Stimulated activated CD8-positive, alpha-beta memory T cell treated with anti-CD3 and anti-CD28 coated beads, Interleukin-15, amount 100 ng/mL, for 1 hour (primary cell): Measurements from ENCODE around the gene TOP3B.
"Not testable (repeated sequence)": the region's sequence is repeated elsewhere in the genome, so short reads cannot be mapped to it uniquely, and the experiment has no call there.

ENCODE experiments used
- DNase-seq: peaks from one replicate; pipeline ENCODE4 v3.0.0-alpha.2; 2020; ENCODE audit warnings: low read depth

TOP3B gene

DNA sequence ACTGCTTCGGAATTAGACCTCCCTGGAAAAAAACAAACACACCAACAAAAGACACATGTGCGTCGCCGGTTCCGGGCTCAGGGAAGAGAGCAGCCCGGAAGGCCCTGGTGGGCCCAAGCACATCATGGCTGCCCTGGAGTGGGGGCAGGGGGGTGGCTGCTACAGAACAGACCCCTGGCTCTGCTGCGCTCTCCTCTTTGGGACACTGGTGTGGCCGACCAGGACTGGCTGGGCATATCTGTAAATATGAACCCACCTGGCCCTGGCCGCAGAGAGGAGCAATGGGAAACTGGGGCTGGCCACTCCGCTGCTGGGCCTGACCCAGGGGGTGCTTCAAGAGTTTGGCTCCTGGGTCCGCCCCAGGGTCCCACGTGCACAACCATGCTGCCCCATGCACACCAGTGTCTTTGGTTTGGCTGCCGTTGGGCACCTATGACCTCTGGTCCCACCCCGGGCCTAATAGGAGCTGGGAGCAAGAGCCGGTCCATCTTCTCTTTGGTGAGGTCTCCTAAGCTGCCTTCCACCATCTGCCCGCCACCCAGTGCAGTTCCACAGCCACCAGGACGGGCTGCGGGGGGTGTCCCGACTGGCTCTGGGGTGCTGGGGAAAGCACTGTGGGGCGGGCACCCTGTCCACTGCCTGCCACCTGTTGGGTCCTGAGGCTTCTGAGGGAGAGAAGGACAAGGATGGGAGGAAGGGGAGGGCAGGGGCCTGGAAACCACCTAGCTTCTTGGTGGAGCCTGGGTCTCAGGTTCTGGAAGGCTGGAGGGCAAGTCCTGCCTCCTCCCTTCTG, 60.0 kb downstream of the TOP3B start:
- no peak for DNase-seq

DNA sequence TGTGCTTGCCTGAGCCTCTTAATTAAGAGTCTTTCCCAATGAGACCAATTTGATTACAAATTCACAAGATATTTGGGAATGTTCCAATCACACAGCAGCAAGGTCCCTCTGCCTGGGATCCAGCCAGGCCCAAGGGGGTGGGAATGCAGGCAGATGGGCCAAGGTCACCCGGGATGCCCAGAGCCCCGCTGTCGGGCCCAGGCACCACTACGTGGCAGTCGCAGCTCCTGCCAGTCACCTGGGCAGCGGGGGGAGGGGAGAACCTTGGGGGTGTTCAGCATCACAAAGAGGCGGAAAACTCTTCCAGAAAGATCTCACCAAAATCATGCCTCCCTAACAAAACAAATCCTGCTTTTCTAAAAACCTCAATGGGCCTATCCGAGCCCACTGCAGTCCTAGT, 60.9 kb downstream of the TOP3B start:
- no peak for DNase-seq

DNA sequence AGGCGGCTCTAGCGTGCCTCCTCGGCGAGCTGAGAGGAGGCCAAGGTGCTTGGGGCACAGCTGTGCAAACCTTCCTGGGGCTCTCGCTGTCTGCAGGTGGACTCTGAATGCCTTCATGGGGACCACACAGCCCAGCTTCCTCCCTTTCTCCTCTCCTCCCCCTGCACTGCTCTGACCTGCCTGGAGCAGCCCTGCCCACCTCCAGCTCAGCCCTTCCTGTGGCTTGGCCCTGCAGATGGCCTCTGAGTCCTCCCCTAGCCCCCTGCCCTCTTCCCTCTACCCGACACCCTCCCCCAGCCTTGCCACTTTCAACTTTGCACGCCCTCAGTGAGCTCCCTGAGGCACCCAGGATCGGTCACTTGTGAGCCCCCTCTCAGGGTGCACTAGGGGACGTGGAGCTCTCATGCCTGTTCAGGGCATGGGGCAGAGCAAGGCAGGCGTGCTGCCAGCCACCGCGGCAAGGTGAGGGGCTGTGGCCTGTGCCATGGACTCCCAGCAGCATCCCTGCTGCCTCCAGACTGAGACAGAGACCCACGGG, 61.3 kb downstream of the TOP3B start:
- DNase-seq = no peak

DNA sequence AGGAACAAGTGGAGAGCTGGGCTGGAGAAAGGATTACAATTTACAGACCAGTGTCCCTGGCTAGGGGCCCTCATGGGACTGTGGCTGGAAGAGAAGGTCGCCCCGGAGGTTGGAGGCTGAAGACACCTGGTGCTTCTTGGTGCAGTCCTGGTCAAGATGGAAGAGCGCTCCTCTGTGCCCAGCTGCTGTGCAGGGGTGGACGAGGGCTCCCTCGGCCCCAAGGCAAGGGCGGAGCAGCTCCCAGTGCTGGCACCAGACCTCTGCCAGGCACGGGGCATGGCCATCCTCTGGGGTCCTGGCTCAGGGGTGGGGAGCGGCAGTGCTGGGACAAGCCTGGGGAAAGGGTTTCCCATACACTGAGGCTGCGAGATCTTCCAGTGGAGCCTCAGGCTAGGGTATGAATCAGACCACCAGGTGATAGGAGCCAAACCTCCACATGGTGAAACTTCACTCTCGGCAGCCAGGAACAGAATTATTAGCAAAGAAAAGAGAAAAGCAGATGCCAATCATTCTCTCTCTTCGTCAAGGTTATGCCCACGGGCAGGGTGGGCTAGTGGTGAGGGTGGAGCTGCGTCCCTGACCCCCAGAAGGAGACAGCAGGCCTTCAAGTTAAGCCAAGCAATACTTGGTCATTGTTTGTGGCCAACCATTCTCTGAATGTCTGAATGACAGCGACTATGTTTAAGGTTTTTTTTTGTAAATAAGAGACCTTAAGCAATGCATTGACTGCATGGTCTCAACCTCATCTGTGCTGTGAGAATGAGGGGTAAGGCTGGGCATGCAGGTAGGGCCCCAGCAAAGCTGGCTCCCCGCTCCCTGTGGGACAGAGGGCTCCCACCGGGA, 62.0 kb downstream of the TOP3B start:
- DNase-seq = no peak

DNA sequence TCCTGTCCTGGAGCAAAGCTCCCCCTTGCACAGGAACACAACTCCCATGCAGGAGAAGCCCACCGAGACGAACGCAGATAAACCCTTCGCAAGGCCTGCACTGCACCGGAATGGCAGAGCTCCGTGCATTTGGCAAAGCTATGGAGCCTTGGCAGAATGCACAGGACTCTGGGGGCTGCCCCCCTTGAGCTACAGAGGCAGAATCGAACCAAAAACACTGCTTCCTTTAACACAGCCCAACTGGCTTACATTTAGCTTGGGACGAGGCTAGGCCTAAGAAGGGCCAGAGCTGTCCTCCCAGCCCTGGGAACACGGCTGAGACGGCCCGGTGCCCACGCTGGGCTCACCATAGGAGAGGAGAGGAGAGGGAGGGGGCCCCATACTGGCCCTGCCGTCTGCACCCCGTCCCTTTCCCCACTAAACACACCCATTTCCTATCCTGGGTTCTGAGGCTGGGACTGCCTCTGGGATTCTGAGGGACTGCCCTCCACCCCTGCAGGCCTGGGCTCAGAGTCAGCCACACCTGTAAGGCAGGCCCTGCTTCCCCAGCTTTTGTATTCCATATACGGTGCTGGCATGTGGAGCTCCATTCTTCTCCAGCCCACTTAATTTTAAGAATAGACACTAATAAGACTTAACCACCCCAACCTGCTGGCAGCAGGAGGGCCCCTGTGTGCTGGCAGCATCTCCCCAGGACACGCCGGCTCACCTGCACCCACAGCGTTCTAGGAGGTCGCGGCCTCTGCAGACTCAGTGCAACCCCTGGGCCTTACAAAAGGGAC, 62.9 kb downstream of the TOP3B start:
- no peak for DNase-seq

DNA sequence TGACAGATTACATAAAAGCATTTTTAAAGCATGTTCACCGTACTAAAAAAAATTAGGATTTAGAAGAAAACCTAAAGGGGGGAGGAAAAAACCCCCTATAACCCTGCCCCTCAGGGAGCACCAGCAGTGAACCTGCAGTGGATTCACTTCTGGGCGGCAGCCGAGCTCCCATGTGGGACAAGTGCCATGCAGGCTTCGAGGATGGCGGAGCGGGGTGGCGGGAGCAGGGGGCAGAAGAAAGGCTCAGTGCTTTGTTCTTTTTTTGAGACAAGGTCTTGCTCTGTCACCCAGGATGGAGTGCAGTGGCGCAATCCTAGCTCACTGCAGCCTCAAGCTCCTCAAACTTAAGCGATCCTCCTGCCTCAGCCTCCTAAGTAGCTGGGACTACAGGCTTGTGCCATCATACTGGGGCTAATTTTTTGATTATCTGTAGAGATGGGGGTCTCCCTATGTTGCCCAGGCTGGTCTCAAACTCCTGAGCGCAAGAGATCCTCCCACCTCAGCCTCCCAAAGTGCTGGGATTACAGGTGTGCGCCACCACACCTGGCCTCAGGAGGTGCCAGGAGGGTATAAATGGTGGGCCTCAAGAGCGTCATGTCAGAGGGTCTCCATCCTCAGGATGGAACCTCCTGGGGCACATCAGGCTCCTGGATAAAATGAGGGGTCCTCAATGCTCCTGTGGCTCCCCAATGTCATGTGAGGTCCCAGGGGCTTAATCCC, 64.0 kb downstream of the TOP3B start:
- no peak for DNase-seq

DNA sequence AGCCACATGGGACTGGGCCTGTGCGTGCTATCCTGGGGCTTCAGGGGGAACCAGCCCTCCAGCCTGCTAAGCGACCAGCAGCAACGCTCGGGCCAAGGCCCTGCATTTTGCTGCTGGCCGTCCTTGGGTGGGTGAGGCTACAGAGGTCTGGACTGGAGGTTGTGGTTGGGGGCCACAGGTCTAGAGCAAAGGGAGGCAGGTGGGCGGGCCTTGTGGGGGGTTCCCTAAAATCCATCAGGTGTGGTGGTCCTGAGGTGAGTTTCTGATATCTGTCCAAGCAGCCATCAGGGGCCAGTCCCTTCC, 64.7 kb downstream of the TOP3B start:
- DNase-seq = no peak

DNA sequence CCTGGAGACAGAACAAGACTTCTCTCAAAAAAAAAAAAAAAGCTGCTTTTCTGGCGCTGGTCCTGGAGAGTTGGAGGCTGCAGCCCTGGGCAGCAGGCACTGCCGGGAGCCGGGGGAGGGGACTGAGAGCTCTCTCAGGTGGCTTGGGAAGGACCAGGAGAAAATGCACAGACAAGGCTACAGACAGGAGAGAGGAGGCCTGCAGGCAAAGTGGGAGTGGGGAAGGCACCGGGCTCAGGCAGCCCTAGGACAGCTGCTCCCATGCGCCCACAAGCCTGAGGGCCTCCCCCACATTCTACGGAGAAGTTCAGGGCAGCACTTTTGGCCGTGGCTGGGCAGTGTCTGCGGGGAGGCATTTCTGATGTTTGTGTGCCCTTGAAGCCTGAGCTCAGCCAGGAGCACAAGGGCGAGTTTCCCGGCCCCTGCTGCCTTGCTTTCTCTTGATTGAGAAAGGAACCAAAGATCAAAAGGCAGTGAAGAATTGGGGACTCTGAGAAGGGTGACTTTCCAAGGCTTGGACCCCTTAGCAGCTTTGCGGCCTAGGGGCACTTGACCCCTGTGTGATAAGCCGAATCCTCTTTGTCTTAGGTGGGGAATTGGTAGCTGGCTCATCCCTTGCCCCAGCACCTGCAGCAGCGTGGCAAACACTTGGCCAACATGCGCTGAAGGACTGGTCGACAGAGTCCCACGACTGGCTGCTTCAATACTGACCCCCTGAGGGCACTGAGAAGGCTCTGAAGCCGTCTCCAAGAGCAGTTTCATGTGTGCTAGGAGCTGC, 65.2 kb downstream of the TOP3B start:
- DNase-seq = no peak

DNA sequence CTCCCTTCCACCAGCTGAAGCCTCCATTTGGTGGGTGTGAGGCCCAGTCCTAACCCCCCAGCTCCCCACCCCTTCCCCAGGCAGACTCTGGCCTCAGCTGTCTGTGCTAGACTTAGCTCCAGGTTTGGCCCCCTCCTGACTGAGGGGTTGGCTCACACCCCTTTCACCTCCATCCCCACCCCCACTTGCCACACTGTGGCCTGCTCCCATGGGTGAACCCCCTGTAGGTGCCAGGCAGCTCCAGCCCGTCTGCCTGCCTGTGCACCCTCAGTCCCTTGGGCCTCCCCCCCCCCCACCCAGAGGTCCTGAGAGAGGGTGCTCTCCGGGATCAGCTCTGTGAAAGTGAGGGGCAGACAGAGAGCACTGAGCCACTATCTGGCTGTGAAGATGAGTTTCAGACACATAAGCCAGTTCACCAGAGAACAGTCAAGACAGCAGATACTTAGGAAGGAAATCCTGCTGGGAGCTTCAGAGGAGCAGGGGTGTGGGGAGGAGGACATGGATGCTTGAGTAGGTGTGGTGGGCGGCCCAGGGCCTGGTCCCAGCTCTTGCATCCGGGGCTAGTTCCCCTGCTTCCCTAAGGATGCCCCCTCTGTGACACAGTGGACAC, 66.2 kb downstream of the TOP3B start:
- DNase-seq = no peak

DNA sequence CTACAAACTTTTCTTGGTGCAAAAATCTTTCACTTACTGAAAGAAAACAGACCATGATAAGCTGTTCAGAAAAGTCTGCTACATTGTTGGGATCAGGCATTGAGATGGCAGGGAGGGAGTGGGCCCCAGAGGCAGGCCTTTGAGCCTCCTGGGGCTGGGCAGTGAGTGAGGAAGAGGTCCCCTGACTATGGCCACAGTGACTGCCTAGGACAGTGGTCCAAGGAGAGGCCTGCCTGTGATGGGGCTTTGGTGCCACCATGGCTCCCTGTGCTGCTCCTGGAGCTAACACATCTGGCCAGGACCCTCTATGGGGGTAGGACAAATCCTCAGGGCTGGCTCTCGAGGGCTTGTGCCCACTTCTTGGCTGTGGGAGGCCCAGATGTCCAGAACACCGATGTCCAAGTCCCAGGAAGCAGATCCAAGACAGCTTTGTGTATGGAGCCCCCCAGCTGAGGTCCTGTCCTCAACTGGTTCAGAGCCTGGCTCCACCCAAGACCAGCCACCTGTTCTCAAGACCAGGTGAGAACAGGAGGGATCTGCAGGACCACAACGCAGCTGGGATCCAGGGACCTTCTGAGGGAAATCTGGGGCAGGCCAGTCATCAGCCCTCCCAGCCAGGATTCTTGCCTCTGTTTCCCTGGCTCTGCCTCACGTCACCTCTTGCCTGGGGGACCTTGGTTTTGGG, 66.8 kb downstream of the TOP3B start:
- DNase-seq = no peak

DNA sequence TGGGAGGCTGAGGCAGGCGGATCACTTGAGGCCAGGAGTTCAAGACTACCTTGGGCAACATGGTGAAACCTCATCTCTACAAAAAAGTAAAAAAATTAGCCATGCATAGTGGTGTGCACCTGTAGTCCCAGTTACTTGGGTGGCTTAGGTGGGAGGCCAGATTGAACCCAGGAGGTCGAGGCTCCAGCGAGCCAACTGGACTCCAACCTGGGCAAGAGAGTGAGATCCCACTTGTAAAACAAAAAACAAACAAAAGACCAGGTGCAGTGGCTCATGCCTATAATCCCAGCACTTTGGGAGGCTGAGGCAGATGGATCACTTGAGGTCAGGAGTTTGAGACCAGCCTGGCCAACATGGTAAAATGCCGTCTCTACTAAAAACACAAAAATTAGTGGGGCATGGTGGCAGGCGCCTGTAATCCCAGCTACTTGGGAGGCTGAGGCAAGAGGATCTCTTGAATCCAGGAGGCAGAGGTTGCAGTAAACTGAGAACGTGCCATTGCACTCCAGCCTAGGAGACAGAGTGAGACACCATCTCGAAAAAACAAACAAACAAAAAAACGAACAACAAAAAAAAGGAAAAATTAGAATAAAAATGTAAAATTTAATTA, 68.4 kb downstream of the TOP3B start:
- not testable (repeated sequence) for DNase-seq

DNA sequence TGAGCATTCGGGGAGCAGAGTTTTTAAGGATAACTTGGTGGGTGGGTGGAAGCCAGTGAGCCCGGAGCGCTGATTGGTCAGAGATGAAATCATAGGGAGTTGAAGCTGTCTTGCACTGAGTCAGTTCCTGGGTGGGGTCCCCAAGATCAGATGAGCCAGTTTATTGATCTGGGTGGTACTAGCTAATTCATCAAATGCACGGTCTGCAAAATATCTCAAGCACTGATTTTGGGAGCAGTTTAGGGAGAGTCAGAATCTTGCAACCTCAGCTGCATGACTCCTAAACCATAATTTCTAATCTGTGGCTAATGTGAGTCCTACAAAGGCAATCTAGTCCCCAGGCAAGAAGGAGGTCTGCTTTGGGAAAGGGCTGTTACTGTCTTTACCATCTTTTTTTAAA, 72.2 kb downstream of the TOP3B start:
- DNase-seq = not testable (repeated sequence)

DNA sequence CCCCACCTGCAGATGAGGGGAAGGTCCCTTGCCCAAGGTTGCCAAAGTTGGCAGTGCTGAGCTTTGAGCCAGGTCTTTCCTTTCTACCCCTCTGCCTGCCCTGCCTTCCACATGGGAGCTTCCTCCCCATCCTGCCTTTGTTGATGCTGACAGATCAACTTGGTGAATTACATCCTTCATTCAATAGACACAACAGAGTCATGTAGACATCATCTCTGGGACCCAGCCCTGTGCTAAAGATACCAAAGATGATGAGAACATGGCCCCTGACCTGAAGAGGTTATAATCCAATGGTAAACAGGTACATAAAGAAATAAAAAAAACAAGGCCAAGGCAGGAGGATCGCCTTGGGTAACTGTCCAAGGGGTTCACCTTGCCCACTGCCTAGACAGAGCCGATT, 72.7 kb downstream of the TOP3B start:
- no peak for DNase-seq

DNA sequence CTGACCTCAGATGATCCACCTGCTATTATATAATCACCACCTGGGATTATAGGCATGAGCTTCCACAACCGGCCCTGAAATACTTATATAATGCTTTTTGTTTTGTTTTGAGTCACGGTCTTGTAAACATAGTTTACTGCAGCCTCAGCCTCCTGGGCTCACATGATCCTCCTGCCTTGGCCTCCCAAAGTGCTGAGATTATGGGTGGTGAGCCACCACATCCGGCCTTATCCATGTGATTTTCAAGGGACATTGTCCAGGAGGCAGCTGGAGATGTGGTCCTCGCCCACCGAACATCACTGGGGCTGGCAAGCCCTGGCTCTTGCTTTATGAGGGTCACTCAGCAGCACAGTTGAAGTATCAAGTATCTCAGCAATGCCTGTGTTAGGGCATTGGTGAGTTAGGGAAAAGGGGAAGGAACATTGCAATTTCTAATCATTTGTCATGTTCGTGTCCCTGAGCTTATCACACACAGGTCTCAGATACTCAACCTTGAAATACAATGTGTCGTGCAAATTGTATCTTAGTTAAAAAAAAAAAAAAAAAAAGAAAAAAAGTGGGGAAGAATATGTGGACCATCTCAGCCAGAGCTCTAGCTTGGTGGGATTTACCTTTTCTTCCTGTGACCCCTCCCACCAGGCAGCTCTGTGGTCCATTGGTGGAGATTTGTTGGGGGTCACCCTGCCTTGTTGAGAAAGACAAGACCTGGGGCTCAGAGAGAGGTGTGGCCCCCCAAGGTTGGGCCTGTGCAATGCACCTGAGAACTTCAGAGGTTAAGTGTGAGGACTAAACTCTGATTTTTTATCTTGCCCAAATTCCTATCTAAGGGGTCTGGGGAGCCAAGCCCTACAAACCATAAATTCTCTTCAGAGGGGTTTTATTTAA, 74.7 kb downstream of the TOP3B start:
- DNase-seq = no peak
